Measurements from ENCODE around the gene SLC44A1.

The SLC44A1 gene

DNA sequence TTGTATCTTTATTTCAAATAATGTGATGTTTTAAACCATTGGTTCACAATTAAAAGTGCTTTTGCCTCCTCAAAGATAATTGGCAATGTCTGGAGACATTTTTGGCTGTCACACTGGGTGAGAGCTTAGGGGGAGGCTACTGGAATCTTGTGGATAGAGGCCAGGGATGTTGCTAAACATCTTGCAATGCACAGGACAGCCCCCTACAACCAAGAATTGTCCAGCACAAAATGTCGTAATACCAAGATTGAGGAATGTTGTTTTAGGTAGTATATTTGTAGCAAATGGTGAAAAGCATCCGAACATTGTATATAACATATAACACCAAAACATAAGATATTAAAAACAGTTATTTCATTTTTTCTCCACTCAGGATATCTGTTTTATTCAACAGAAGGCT is 99.8 kb downstream of the SLC44A1 start:
- DNase-seq = no peak

DNA sequence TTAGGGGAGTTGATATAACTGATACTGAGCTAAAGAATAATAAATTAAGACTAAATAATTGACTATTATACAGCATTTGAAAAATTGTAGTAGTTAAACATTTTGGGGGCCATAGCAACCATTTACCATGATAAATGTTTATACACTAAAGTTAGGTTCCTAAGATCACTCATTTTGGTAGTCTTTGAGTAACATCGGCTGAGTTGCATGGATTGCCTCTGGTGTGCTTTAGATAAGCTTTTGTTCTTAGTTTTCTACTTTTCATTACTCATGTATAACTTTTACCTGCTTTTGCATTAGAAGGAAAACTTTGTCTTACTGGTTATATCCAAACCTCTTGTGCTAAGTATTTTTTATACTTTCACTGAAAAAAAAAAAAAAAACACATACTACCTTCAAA is 101.2 kb downstream of the SLC44A1 start:
- DNase-seq = no peak

DNA sequence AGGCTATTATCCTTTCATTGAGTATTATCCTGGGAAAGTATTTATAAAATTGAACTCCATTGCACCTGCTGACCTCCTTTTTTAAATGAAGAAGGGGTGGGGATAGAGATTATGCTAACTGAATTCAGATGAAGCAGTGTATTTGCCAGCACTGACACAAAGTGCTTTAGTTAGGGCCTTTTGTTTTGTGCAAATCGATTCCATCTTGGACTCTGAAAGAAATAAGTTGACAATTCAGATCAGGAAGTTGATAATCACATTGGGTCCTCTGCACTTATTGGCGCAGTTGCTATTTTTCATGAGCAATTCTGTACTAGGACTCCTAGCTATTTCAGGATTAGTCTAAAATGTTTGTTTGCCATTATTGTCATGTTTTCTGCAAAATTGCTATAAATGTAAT is 101.8 kb downstream of the SLC44A1 start:
- DNase-seq = no peak

DNA sequence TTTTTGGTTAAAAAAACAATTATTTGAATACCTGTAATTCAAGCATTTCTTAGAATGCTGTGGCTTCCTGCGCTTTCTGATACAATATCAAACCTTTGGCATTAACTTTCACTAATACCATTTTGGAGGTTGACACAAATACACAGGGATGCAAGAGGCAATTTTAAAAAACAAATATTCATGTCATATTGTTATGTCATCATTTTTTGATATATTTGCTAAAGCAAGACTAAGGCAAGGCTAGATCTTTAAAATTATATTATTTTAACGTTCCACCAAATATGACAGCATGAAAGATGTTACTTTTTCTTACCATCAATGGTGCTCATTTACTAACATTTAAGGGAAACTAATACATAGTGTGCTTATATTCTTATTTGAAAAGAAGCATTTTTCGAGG is 110.0 kb downstream of the SLC44A1 start:
- no peak for DNase-seq

DNA sequence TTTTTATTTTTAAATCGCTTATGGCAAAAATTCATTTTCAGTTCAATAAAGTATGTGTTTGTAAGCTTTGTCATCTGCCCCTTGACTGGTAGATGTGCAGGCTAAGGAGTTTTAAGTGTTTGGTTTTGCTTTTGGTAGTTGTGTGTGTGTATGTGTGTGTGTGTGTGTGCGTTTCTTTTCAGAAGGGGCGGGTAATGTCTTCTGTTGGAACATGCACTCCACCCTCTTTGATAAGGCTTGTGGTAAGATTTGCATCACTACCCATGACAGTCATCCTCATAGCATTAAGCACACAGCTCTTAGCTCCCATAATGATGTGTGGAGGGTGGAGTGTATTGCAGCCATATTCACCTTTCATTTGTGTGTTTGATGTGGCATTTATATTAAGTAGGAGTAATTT is 111.3 kb downstream of the SLC44A1 start:
- no peak for DNase-seq

DNA sequence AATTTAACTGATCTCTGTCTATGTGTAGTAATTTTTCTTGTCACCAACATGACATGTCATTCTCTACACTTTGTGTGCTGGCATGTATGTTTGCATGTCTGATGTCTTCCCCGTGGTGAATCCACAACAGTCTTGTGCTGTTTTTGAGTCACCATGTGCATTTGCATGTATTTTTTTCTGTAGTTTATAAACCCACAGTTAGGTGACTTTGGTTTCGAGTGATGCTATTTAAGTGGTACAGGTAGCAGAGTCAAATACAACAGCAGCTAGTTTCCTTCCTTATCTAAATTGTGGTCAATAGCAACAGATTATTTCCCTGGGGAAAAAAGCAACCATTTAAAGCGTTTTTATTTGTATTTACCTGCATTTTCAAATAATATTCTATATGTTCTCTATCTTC is 113.5 kb downstream of the SLC44A1 start:
- no peak for DNase-seq

DNA sequence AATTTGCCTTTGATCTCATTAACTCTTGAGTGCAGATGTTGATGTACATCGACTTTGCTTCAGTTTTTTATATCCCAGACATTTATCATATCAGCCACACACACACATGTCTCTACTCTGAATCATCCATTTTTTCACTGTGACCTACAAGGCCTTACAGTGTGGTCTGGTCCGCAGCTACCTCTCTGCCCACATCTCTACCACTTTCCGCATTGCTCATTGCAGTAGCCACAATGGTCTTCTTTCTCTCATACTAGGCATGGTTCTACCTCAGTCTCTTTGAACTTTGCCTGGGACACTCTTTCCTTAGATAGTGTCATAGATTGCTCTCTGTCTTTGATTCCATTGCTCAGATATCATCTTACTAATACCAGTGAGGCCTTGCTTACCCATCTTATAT is 115.4 kb downstream of the SLC44A1 start:
- DNase-seq = no peak

DNA sequence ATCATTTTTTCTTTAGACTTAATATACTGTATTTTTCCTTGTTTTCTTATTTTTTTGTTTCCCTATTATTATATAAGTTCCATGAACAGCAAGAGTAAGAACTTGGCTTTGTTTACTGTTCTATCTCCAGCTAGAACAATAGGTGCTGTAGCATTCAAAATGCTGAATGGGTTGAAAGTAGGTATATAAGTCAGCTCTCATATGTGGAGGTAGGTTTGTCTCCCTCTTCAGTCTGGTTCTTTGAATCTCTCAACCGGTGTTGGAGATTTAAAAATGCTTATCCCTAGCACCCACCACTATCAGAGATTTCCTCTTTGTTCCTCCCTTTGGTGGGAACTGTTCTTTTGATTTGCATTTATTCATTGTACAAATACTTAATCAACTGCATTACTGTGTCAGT is 115.9 kb downstream of the SLC44A1 start:
- DNase-seq = no peak

DNA sequence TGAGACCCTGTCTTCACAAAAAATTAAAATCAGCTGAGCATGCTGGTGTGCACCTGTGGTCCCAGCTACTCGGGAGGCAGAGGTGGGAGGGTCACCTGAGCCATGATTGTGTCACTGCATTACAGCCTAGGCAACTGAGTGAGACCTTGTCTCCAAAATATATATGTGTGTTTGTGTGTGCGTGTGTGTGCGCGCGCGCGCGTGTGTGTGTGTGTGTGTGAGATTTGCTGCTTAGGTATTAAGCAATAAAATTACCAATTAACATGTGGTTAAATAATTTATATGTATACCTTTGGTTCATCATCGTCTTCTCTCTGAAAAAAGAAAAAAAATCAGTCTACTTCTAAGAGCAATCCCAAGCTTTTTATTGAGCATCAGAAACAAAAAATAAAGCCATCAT is 117.4 kb downstream of the SLC44A1 start:
- DNase-seq = no peak

DNA sequence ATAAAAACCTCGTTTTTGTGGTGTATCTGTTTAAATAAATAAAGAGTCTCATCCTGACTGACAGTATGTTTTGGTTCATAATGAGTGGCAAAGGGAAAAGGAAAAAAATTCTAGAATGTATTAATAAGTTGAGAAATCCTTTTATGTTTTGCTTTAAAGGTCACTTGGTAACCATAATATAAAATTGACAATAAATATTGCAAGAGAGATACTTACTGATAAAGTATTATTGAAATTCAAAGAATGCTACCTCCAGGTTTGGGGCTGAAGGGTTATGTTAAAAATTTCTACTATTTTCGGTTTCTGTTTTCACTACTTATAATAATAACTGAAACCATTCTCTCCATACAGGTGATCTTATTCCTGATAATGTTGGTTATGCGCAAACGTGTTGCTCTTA is 118.0 kb downstream of the SLC44A1 start:
- no peak for DNase-seq

DNA sequence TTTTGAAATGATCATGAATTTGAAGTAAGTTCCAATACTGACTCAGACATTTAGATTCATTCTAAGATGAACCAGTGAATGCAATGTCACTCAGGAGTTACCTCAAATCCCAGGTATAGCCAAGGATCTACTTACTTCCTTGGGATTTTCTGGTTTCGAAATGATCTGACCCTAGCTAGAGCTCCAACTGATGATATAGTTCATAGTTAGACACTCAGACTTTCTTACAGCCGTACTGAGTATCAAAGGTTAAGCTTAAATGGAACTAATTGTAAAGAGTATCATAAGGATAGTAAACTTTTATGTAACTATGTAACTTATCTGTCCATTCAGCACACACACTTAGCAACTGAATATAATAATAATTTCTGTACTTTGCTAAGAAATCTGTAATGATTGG is 119.4 kb downstream of the SLC44A1 start:
- DNase-seq = no peak

DNA sequence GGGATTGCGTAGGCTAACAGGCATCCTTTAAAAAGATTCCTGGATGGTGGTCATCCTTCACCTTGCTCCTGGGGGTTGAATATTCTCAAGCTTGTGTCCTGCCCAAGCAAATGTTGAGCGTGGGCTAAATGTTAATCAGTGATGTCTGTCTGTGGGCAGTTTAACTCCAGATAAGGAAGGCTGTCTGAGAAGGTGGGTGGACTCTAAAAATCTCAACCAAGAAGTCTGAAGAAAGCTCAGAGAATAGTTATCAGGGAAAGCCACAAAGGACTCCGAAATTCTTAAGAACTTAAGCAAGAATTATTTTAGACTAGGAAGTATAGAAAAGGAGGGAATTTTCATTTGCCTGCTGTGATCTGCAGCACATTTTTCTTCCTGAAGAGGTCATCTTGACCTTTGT is 125.5 kb downstream of the SLC44A1 start:
- no peak for DNase-seq

DNA sequence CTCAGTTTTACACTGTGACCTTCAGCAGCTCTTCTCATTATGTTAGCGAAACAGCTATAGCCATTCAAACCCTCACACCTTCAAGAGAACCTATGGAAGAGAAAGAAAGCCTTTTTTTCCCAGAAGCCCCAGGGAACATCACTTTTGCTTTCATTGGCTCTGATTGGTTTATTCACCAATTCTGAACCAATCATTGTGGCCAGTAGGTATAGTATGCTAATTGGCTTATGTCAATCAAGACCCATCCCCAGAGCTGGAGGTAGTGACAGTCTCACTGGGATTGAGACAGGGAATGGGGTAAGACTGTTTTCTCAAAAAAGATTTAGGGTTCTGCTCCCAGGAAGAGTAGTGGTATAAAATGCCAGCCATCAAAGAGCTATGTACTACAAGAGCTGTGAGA is 129.3 kb downstream of the SLC44A1 start:
- DNase-seq = no peak

DNA sequence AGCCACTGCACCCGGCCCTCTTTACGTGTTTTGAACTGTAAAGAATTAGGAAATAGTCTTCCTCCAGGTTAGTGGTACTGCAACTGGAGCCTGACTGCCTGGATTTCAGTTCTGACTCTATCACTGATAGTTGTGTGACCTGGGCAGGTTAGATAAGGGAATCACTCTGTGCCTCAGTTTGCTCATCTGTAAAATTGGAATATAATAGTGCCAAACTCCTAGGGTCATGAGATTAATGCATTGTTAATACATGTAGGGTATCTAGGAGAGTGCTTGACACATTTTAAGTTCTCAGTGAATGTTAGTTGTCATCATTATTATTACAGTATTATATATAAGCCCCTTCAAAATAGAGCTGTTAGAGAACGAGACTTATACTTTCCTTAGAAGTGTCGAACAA is 130.9 kb downstream of the SLC44A1 start:
- no peak for DNase-seq

DNA sequence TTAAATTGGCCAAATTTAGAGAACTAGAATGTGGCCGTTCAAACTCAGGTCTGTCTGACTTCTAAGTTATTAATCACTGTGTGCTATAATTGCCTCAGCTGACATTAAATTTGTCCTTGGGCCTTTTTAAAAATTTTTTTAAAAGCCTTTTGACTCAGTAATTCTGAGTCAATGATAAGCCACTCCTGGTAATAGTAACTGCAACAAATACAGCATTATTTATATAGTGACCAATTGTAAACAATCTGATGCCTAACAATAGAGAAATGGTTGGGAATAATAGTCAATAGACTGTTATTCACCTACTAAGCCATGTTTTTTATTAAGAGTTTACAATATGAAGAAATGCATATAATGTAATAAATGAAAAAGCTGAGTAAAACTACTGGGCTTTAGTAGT is 132.4 kb downstream of the SLC44A1 start:
- DNase-seq = no peak

DNA sequence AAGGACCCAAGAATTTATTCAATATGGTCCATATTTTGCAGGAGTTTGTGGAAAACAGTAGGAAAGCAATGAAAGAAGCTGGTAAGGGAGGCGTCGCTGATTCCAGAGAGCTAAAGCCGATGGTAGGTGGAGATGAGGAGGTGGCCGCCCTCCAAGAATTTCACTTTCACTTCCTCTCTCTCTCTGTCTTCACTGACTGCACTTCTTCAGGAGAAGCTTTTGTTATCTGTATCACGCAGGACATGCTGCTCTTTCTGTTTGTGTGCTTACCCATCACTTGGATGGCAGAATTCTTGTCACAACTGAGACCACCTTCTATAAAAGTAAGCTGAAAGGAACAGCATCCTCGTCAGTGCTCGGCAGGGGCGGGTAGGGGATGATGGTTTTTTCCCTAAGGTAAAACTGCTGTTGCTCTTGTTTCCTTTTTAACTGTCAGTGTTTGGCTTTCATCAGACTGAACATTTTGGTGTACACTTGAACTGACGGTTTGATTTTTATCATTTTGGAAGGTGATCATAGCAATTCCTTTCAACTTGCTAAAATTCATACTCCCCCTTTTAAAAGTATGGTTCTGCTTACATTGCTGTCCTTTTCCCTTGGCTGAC is 141.0 kb downstream of the SLC44A1 start:
- no peak for DNase-seq

DNA sequence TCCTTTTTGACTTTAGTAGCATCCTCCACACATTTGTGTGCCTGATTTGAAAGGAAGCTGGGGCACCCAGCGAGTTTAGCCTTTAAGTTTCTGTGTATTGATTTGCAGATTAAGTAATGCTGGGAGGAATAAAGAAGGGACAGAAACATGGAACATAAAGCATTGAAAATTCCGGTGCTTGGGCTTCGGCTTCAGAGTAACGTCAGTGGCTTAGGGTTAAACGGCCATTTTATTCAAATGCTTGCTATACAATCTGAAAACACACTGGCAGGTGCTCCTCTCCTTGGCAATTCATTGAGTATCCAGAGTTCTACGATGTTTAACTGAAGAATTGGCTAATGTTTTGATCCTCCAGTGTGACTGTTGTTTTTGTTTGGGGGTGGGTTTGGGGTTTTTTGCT is 145.3 kb downstream of the SLC44A1 start:
- no peak for DNase-seq

DNA sequence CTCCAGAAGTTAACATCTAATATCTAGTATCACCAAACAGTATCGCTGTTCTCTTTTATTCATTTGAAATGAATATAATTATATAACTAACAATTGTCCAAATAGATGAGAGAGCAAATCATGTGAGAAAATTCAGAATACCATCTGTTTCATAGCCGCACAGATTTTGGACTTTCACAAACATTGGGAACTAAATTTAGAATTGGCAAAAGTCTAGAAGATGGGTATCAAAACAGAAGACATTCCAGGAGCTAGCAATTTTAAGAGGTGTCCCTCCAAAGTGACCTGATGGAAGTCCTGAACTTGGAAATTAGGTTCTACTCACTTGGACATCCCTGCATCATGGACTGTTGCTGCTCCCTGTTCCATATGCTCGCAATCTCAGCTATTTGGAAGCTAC is 146.4 kb downstream of the SLC44A1 start:
- DNase-seq = no peak

DNA sequence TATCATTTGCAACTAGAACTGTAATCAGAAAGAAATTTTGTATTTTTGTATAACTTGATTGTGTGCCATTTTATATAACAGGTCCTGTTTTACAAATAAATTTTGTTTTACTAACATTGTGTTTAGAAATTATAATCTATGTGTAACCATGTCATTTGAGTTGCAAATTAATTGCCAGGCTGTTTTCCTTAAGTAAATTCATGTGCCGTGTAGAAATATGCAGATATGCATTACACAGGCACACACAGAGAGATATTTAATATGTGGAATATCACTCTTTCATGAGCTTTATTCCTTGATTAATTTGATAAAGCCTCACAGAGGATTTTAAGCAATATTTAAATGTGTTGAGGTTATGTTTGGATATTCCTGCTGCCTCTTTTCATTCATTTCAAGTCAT is 146.8 kb downstream of the SLC44A1 start:
- no peak for DNase-seq

DNA sequence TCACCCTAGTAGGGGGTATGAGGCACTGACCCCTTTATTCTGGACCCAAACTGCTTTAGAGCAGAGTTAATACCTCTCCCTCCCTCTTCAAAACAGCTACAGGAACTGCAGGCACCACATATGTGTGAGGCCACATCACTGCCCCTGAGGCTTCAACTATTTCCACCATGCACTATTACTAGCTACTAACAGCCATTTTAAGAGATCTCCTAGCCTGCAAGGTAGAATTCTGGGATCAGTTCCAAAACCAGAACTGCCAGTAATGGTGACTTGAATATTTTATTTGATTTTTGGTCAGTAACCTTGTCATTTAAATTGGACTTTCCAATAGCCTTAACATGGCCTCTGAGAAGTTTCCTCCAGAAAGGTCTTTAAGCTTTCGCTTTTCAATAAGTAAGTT is 148.1 kb downstream of the SLC44A1 start:
- no peak for DNase-seq

DNA sequence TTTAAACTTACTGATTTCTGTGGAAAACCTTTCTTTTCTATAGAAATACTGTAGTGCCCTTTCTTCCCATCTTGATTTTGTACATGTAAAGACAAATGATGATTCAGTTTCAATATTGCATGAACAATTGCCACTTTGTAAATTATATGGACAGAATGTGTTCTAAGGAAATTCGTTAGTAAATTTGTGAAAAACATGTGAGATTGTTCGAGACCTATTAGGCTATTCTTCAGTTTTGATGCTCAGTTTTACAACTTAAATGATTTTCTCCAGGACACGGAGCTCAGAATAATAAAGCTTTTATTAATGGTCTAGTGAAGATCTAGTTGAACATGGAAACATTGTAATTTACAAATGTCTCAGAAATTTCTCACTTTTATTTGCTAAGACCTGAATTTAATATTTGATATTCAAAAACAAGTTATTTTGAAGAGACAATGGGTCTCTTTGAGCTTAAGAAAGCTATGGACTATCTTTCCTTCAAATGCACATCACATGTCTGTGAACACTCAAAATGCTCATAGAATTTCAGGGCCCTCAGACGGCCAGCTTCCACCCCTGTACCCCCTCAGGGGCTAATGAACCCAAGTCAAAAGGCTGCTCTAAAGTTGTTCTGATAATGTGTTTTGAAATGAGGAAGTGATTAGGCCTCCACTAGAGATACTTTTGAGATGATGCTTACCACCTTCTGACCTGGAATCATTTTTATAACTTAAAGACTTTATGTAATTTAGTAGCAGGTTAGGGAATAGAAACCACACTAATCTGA is 149.3 kb downstream of the SLC44A1 start:
- DNase-seq = no peak

DNA sequence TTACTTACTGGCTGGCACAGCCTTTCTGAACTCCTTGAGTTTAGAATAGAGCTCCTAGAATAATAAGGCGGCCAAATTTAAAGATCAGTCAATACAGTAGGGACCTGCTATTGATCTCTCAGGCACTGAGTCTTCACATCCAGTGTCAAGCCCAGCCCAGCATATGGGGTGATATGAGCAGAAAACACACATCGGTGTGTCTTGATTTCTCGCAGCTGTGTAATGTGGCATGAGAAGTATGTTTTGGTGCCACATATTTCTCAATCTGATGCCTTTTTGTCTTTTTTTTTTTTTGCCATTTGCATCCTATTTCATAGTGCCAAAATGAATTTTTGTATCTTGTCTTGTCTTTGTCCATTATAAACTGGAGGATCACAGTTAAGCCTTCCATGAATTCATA is 152.0 kb downstream of the SLC44A1 start:
- no peak for DNase-seq

DNA sequence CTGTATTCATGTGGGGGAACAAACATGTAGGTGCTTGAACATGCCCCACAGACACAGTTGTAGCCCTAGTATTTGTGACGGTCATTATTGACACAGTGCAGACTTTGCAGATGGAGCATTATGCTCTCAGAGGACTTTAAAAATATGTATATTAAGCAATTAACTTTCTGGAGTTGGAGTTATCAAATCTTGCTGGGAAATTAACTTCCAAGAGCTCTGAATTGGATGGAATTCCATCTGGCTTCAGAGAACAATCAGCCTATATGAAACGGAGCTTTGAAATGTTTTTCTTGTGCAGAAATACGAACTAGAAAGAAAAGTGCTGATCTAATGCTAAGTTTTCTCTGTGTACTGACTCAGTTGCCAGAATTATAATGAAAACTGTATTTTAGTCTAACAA is 152.4 kb downstream of the SLC44A1 start:
- no peak for DNase-seq

DNA sequence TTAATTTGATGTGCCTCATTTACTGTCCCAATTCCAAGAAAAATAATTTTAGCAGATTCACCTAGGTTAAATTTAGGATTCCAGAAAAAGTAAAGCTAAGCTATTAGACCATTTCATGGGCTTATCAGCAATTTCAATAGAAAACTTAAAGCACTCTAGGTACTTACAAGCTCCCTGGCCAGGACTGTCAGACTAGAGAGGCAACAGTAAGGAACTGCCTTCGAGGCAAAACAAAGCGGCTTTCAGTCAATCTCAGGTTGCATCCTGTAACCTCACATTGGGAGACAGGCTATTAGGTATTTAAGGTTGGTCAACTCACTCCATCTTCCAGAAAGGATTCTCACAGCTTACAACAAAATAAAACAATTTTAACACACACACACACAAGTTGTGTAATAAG is 154.7 kb downstream of the SLC44A1 start:
- no peak for DNase-seq

DNA sequence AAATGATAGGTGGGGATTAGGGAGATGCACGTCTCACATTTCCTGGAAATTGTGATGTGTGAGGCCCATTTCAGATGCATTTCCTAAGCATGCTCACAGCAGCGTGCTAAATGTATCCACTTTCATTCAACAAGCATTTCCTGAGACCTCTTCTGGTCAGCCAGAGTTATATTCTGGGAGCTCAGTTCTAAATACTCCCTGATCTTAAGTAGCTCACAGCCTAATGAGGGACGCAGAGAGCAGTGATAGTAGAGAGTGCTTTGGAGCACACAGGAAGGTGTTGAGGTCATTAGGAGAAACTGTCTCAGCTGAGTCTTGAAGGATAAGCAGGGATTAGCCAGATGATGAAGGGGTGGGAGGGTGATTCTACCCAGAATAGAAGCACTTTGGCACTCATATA is 157.2 kb downstream of the SLC44A1 start:
- no peak for DNase-seq

All from NCI-H187 treated with DMSO at 0.1 percent for 48 hours (cell line).